HG02623 (cell line): ENCODE results near the gene CEP192.
"Not testable (repeated sequence)": the region's sequence is repeated elsewhere in the genome, so short reads cannot be mapped to it uniquely, and the experiment has no call there.

Experiments
- ATAC-seq: cut with Tn5 transposase; IDR thresholded peaks from one replicate; pipeline ENCODE4 v1.9.1; 2021; ENCODE audit warnings: moderate library complexity; ENCODE audit not compliant: unreplicated experiment

The CEP192 gene

GRCh38 chr18:12990967-12991820 lies at the start of gene CEP192:
Gene CEP192 (plus strand): TSS chr18:12991362. CDS start chr18:12999425, 8,063 bp downstream.
- peak; percentile 86 for ATAC-seq

- no peak for ATAC-seq
These were observed 47.9 kb upstream of the CEP192 start for GRCh38 chr18:12943215-12943614.

GRCh38 chr18:12944709-12945108 lies 46.5 kb upstream of the CEP192 start:
- no peak for ATAC-seq

- ATAC-seq, result no peak
These were observed 44.4 kb upstream of the CEP192 start for GRCh38 chr18:12946549-12947284.

DNA sequence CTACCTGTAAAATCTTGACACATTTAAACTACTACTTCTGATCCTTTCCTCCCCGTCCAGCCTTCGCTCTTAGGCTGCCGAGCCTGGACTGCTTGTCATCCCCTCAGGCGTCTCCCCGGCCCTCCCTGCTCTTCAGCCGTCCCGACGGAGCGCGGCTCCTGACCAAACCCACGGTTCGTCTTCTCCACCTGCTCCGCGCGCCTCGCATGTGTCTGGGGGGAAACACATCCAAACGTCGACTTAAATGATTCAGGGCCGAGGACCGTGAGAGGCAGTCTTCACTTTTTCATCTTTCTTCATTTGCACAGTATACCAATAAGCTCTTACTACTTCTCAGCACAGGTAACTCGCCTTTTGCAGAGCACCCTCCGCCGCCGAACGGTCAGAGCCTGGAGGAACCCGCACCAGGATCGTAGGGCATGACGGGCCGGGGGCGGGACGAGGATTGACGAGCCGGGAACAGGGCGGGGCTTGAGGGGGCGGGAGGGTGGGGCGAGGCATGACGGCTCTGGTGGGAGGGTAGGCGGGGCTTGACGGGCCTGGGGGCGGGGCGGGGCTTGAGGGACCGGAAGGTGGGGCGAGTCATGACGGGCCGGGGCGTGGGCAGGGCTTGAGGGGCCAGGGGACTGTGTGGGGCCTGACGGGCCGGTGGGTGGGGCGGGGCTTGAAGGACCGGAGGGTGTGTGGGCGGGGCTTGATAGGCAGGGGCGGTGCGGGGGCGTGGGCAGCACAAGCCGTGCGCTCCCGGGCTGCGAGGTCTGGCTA lies 43.7 kb upstream of the CEP192 start, which contains the start of gene SEH1L:
TSS of gene SEH1L (plus strand) at position 727 of the 765 bp plus-strand sequence. CDS start 111 bp downstream, outside the sequence.
- peak; percentile 72 for ATAC-seq

DNA sequence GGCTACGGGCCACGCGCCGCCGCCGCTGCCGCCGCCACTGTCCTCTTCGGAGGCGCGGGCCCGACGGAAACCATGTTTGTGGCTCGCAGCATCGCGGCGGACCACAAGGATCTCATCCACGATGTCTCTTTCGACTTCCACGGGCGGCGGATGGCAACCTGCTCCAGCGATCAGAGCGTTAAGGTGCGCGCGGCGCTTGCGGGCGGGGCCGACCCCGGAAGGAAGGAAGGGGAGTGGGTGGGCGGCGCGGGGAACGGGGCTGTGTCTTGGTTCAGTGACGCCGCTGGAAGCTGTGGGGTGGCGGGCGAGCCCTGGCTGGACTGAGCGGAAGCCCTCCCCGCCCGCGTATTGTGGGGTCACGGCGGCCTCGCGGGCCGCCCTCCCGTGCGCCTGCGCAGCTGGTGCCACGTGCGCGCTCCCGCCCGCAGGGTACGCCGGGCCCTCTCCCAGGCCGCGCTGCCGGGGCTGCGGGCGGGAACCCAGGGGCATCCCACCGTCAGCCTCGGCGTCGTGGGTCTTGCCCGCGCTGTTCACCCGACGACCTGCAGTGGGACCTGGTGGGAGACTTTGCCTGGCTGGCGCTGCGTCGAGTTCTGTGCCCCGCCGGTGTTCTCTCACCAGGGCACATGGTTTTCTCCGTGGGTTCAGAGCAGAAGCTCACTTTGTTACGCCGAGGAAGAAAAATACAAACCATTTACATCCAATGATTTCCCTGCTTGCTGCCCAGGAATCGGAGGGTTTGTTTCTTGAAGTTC lies 42.9 kb upstream of the CEP192 start:
- peak; percentile 74 for ATAC-seq

- ATAC-seq, result no peak
These were observed 32.7 kb upstream of the CEP192 start for GRCh38 chr18:12958478-12958877.

- ATAC-seq, result no peak
These were observed 30.8 kb upstream of the CEP192 start for GRCh38 chr18:12960395-12960794.

DNA sequence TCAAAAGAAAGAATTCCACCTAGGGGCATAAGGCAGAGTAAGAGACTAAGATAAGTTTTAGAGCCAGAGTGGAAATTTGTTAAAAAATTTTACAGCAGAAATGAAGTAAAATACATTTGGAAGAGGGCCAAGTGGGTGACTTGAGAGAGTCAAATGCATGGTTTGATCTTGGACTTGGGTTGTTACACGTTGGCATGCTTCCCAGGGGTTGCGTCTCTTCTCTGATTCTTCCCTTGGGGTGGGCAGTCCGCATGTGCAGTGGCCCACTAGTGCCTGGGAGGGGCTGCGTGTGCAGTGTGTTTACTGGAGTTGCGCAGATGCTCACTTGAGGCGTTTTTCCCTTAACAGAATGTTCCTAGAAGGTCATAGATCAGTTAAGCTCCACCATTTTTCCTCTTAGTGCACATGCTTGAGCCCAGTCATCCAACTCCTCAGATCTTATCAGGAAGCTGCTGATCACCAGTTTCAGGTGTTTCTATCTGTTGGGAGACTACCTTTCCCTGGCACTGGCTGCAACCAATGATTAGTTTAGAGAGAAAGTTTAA lies 30.2 kb upstream of the CEP192 start:
- ATAC-seq, result no peak

GRCh38 chr18:12963069-12963468 lies 28.1 kb upstream of the CEP192 start:
- ATAC-seq, result no peak

DNA sequence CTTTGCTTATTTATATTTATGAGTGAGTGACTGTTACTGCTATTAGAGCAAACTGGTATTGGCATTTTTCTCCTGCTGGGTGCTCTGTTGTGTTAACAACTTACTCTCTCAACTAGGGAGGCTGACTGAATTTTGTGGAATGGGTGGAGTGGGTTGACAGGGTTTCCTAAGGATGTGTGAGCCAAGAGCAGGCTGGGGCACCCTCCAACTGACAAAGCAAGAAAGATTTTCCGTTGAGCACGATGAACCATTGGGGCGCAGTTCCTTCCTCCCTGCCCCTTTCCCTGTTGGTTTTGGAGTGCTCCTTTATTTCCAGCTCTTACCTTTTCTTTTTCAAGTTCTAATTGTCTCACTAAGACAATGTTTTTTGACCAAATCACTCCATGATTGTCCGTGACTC lies 23.0 kb upstream of the CEP192 start:
- no peak for ATAC-seq

- ATAC-seq, result no peak
These were observed 22.5 kb upstream of the CEP192 start for GRCh38 chr18:12968619-12969018.

DNA sequence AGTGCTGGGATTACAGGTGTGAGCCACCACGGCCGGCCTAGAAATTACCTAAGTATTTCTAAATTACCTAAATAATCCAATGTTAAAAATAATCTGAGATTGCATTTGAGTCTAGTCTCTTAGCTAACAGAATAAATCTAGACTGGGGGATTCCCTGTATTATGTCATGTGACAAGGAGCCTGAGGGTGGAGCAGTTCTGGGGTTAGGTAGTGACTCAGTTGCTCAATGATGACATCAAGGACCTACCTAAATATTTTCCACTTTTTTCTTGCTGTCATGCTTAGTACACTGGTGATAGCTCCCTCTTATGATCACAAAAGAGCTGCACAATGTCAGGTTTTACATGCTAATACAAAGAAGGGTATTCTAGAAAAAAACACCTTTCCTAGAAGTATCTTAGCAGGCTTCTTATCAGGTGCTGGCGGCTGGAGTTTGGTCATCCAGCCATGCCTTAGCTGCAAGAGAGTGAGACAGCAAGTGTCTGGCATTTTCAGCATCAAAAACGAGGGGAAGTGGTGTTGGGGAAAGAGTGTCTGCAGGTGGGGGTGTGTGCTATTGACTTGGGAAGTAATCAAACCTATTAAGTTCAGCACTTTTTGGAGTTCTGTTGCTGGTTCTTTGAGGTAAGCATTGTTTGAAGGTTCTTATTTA lies 17.5 kb upstream of the CEP192 start:
- ATAC-seq, result no peak

- ATAC-seq, result no peak
These were observed 15.7 kb upstream of the CEP192 start for GRCh38 chr18:12975488-12975887.

DNA sequence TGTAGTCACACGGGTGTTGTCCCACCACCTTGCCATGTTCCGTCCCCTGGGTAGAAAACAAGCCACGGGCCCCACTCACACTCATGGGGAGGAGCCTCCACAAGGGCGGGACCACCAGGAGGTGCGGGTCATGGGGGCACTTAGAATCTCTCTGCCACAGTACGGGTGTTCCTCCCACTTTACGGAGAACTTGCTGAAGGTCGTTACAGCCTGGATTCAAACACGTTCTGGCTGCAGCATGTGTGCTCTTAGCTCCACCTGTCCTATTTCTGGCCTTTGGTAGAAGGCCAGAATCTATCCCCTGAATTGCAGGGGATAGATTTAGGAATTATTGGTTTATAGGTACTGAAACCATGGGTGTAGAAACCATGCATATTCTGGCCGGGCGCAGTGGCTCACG lies 14.9 kb upstream of the CEP192 start:
- no peak for ATAC-seq

DNA sequence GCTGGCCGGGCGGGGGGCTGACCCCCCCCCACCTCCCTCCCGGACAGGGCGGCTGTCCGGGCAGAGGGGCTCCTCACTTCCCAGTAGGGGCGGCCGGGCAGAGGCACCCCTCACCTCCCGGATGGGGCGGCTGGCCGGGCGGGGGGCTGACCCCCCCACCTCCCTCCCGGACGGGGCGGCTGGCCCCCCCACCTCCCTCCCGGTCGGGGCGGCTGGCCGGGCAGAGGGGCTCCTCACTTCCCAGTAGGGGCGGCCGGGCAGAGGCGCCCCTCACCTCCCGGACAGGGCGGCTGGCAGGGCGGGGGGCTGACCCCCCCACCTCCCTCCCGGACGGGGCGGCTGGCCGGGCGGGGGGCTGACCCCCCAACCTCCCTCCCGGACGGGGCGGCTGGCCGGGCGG lies 11.1 kb upstream of the CEP192 start:
- not testable (repeated sequence) for ATAC-seq

DNA sequence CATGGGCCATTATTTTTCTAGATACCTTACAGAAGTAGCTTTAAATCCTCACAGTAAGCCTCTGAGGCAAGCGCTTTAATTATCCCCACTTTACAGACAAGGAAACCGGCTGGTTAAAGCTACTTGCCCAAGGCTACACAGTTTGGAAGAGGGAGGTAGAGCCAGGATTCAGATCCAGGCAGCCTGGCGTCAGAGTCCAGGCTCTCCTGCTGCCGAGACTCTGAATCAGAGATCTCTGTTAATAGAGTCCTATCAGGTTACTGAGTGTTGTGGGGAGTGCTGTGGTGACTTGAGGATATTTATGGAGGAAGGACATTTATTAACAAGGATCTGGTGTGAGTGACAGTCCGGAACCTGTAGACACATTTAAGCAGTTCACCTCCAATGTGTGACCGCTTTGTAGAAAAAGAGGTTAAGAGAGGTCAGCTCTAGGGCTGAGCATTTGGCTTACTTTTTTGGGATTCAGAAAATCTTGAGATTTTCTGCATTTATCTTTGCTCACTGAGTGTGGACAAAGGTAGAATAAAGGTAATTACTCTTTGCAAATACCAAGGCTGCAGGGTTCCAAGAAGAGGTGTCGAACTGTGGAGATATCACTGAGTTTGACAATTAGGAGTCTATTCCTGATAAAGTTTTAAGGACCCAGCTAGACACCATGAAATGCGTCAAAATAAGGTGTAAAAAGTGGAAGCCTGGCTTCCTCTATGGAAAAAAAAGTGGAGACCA lies 1.6 kb upstream of the CEP192 start:
- ATAC-seq, result no peak

DNA sequence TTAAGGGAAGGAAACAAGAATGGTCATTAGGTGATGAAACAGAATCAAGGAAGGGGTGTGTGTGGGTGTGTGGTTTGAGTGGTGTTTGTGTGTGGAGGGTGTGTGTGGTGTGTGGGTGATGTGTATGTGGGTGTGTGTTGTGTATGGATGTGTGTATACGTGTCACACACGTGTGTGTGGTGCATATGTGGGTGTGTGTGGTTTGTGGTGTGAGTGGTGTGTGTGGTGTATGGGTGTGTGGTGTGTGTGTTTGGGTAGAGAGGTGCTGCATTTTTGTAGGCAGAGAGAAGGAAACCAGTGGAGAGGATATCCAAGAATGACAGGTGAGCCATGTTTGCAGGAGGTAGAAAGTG lies 1.1 kb upstream of the CEP192 start:
- no peak for ATAC-seq

DNA sequence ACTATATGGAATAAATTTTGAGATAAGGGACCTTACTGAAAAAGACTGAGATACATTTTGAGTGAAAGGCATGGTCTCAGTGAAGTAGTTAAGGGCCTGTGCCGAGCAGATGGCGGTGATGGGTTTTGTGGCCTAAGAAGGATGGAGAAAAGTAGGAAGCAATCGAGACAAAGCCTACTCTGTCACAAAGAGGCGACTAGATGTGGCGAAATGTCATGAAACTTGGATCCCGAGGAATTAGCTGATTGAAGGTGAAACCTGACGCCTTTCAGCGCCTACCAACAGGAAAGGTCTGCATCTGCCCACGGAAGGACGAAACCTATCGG lies 558 bp upstream of the CEP192 start:
- ATAC-seq, result peak; percentile 0
